Fibroblast of skin of back (primary cell): ENCODE measurements around the gene TSGA10IP.

Experiments used
- DNase-seq: peaks from one replicate; pipeline ENCODE4 v3.0.0-alpha.2; 2013

Gene TSGA10IP

GRCh38 chr11:65977621-65978390 lies 32.5 kb downstream of the TSGA10IP start:
- no peak for DNase-seq

- no peak for DNase-seq
These were observed 33.3 kb downstream of the TSGA10IP start for GRCh38 chr11:65978391-65979238.

- no peak for DNase-seq
These were observed 34.0 kb downstream of the TSGA10IP start for GRCh38 chr11:65979261-65979759.

- no peak for DNase-seq
These were observed 35.9 kb downstream of the TSGA10IP start for GRCh38 chr11:65981101-65981740.

- DNase-seq: no peak
These were observed 36.9 kb downstream of the TSGA10IP start for GRCh38 chr11:65981972-65982823.

- DNase-seq: no peak
These were observed 37.7 kb downstream of the TSGA10IP start for GRCh38 chr11:65982824-65983588.

GRCh38 chr11:65983589-65983987 lies 38.3 kb downstream of the TSGA10IP start:
- DNase-seq: no peak

GRCh38 chr11:65987336-65987735 lies 42.1 kb downstream of the TSGA10IP start:
- DNase-seq: no peak

- DNase-seq: peak; percentile 92
These were observed 43.7 kb downstream of the TSGA10IP start for GRCh38 chr11:65988791-65989592.

GRCh38 chr11:65992056-65992455 lies 46.8 kb downstream of the TSGA10IP start:
- DNase-seq: no peak

- no peak for DNase-seq
These were observed 52.0 kb downstream of the TSGA10IP start for GRCh38 chr11:65997286-65997685.

GRCh38 chr11:66001942-66002647 lies 56.8 kb downstream of the TSGA10IP start, which contains the start of the genes BANF1 and EIF1AD:
Gene BANF1 (plus strand): TSS chr11:66002503. CDS start chr11:66003251, 748 bp downstream.
Gene EIF1AD (minus strand): TSS chr11:66002157. CDS start chr11:66000389, 1,768 bp downstream.
- DNase-seq: peak; percentile 99

- DNase-seq: no peak
These were observed 57.5 kb downstream of the TSGA10IP start for GRCh38 chr11:66002648-66003225.

GRCh38 chr11:66003291-66003690 lies 58.0 kb downstream of the TSGA10IP start:
- no peak for DNase-seq

- DNase-seq: no peak
These were observed 58.9 kb downstream of the TSGA10IP start for GRCh38 chr11:66004186-66004585.

GRCh38 chr11:66006134-66006890 lies 61.0 kb downstream of the TSGA10IP start:
- DNase-seq: no peak

- DNase-seq: no peak
These were observed 61.6 kb downstream of the TSGA10IP start for GRCh38 chr11:66006891-66007176.

- no peak for DNase-seq
These were observed 61.9 kb downstream of the TSGA10IP start for GRCh38 chr11:66007201-66007634.

- DNase-seq: no peak
These were observed 62.8 kb downstream of the TSGA10IP start for GRCh38 chr11:66008095-66008467.
